NCI-H345 (cell line): ENCODE measurements around the gene FBXW12.
"Not testable (repeated sequence)": the region's sequence is repeated elsewhere in the genome, so short reads cannot be mapped to it uniquely, and the experiment has no call there.

ENCODE experiments used
- DNase-seq: peaks from one replicate; lab custom pipeline; 2025; lab: John Stamatoyannopoulos, UW

FBXW12 gene

DNA sequence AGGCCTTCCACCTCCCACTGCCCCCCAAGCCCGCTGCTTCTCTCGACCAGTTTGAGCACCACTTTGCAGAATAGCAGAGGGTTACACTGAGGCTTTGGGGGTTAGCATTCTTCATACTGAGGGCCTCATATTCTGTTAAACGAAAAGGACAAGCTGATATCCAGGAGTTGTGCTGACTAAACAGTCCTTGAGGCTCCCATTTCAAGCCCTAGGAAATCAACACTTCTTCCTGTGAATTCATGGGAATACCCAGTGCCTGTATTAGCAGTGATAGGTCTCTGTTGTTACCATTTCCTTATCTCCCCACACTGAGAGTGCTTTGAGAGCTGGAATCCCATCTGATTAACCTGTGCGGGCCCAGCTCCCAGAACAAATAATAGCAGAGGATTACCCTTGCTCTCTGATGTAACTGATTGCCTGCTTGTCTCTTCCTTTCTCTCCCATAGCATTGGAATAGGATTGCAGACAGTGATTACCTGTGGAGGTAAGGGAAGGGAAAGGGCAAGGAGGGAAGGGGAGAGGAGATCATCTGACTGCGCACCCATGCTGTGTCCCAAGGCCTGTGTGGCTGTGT lies 930 bp downstream of the FBXW12 start:
- no peak for DNase-seq

DNA sequence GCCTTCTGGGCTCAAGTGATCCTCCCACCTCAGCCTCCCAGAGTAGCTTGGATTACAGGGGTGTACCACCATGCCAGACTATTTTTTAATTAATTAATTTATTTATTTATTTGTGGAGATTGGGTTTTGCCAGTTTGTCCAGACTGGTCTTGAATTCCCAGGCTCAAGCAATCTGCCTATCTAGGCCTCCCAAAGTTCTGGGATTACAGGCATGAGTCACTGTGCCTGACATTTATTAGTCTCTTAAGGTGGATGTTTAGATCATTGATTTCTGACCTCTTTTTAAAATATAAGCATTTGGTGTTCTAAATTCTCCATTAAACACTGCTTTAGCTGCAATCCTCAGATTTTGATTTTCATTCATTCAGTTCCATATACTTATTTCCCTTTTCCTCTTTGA lies 15.6 kb downstream of the FBXW12 start:
- DNase-seq = no peak

DNA sequence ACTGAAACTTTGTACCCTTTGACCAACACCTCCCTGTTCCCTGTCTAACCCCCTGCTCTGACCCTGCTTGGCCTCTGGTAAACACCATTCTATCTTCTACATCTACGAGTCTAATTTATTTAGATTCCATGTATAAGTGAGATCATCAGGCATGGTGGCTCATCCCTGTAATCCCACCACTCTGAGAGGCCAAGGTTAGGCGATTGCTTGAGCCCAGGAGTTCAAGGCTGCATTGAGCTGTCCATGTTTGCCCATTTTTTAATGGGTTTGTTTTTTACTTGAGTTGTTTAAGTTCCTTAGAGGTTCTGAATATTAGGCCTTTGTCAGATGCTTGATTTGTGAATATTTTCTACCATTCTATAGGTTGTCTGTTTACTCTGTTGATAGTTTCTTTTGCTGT lies 16.9 kb downstream of the FBXW12 start:
- no peak for DNase-seq

DNA sequence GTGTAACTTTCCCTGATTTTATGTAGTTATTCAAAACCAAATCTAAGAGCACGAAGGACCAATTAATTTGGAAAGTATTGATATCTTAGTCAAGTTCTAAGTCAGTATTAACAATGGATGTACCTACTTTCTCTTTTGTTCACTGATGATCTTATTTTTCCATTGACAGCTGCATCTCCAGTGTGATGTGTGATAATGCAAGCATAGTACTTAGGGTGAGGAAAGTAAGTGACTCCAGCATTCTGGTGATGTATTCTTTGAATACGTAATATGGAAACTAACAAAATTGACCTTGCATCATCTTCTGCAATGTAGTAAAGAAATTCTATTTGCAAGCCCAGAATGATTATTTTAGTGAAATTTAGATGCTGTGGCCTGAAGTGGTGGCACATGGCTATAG lies 22.4 kb downstream of the FBXW12 start:
- no peak for DNase-seq

DNA sequence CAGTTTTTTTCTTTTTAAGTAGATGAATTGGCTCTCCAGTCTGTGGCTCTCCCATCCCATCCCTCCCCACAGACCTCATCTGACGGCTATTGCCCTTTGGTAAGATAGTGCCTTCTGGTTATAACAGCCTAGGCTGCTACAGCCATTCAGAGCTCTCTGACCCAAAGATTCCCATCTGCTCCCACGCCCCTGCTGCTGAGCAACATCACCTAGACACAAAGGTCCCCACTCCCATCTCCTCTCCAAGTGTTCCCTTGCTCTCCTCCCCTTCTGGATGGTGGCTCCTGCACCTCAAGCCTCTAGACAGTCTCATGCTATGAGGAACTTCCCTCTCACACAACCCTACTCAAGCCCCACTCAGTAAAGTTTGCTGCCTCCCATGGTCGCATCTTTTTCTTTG lies 23.7 kb downstream of the FBXW12 start:
- no peak for DNase-seq

DNA sequence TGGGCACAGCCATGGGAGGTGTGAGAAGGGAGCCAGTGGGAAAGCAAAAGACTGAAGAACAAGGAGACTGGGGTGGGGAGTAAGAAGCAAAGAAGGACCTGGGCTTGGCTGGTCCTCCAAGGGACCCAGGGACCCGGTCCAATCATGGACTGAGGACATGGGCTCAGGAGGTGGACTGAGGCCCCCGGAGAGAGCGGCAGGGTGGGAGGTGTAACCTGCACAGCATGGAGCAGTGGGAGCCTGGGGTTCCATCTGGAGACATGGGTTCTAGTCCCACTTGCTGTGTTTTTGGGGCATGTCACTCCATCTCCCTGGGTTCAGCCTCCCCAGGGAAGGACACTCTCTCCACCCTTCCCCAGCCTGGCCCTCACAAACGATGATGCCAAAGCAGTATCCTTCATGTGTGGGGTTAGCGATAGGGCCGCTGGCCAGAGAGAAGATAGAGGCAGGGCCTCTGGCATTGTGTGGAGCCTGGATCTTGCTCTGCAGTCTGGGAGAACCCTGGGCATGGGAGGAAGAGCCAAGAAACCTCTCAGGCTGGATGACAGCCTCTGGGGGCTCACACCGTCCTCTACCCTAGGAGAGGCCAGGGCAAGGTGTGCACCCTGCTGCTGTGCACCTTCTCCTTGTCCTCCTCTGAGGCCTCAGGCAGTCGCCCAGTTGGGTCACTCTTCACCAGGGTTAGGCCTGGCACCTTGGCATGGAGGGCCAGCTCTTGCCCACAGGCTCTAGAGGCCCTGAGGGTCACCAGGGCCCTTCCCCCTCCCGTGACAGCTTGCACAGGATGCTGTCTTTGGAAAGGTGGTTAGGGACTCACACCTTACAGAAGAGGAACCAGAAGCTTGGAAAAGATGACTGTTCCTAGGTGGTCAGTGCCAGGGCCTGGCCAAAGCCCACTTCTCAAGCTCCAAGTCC lies 26.0 kb downstream of the FBXW12 start:
- DNase-seq = no peak

GRCh38 chr3:48398701-48399386 lies 26.8 kb downstream of the FBXW12 start:
- no peak for DNase-seq

DNA sequence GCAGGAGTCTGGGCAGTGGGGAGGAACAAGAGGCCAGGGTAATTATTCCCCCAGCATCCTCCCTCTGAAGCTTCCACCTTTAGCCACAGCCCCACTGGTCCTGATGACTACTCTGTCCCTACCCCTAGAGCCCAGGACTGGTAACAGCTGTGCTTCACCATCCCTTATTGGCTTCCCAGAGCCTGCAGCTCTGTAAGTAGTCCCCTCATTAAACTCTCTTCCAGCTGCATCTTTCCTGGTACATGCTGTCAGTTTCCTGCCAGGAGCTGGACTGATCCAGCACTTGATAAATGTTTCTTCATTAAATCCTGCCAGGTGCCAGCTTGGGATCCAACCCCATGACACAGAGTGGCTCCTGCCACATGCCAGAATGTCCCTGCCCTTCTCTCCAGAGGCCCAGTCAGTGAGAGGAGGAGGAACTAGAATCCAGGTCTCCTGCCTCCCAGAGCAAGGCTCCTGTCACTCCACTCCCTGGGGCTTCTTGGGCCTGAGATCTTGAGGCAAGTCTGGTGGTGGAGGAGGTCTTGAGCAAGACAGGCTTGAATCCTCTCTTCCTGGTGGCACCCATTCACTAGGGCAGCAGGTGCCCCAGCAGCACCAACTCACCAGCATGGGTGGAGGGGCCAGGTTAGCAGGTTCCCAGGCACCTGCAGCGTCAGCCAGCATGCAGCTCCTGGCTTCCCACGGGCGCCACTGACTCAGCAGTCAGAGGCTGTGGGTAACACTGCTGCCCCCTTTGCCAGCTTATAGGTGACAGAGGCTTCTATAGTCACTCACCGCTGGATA lies 27.6 kb downstream of the FBXW12 start:
- DNase-seq = peak; percentile 11

DNA sequence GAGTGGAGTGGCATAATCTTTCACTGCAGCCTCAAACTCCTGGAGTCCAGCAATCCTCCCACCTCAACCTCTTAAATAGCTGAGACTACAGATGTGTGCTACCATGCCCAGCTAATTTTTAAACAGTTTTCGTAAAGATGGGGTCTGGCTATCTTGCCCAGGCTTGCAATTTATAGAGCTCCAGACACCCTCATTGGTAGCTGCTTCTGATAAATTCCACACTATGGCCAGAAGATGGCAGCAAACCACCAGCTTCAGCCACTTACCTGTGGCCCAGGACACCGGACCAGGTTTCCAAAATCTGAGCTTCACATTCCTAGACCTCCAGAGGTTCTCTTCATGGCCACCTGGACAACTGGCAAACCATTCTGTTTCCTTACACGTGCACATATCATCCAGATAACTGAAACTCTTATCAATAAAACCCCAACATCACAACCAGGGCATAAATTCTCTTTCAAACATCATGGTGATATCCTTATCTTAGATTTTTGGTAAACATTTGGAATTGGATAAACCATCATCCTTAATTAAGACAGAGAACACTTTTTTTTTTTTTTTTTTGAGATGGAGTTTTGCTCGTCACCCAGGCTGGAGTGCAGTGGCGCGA lies 28.9 kb downstream of the FBXW12 start:
- peak; percentile 34 for DNase-seq

GRCh38 chr3:48401434-48401901 lies 29.4 kb downstream of the FBXW12 start:
- not testable (repeated sequence) for DNase-seq

DNA sequence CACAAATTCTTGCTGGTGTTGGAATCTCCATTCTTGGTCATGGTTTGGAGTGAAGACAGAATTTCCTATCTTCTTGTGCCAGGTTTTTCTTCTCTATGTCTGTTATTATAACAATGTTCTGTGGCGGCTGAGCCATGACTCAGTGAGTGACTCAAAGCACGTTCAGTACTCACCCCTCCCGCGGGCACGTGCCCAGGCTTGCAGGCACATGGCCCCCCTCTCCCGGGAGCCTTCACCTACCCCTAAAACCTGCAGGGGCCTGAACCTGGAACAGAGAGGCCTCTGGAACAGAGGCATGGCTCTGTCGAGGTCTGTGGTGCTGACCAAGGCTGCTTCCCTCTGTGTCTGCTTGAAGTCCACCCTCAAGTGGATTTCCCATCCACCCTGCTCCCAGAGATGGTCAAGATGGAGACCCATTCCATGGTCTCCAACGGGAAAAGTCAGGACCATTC lies 30.3 kb downstream of the FBXW12 start:
- no peak for DNase-seq

- DNase-seq = no peak
Measured at GRCh38 chr3:48402907-48403306, 30.9 kb downstream of the FBXW12 start.

DNA sequence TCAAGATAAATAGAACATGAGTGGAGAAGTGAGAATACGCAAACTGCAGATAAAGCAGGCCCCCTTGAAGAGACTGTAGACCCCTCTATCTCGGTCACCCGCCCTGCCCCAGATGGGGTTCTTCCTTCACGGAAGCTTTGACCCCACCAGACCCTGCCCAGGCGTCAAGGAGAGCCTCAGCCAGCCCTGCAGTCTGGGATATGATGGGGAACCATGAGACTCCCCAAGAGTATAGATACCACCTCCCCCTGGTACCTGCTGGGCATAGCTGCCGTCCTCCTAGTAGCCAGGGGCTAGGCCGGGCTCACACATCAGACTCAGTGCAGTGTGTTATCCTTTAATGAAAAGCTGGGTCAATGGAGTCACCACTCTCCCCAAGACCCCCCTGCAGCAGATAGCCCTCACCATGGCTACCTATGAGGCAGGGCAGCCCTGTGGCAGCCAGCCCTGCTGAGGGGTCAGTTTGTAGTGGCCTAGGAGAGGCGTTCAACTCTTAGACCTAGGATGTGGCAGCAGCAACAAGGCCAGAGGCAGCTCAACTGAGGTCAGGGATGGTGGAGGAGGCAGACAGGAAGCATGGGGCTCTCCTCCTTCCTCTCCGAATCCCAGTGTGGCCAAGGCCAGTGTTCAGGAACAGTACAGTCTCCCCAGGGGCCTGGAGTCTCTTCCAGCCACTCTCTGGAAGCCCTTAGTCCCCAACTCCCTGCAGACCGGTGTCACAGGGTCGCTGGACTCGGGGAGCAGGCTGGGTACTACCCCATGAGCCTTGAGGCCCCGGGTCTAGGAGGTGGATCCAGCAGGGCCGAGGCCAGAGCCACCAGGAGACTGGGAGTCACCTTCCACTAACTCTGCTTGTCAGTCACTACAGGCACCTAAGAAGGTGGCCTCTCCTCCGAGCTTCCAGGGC lies 31.8 kb downstream of the FBXW12 start:
- DNase-seq = no peak

DNA sequence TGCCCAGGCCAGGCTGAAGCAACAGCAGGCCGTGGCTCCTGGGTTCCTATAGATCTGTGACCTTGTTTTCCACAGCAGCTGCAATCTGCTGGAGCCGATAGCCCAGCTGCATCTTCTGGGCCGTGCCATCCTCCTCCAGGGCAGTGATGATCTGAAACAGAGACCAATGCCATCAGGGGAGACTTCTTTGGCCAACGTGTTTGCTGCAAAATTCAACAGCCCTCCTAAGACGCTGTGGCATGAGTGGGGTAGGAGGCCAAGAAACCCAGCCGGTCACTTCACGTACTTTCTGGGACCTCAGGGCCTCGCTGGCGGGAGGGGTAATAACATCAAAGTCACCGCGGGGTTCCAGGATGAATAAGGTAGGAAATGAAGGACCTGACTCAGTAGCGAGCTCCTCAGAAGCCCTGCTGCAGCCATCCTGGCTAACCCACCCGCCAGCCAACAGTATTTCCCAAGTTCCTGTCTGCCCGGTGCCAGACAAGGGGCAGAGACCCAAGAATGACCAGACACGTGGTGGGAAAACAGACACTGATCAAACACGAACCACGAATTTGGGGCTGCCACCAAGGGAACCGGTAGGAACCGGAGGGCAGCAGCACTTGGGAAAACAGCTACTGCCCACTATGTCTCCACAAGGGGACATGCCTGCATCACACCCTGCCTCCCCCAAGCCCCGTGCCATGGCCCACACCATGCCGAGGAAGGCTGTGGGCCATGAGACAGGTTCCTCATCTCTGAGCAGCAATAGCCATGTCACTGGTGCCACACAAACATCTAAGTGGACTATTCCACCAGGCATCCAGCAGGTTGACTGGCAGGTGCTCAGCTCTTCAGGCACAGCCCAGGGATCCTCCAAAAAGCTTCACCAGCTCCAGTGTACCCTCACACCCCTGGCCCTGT lies 32.7 kb downstream of the FBXW12 start:
- no peak for DNase-seq

DNA sequence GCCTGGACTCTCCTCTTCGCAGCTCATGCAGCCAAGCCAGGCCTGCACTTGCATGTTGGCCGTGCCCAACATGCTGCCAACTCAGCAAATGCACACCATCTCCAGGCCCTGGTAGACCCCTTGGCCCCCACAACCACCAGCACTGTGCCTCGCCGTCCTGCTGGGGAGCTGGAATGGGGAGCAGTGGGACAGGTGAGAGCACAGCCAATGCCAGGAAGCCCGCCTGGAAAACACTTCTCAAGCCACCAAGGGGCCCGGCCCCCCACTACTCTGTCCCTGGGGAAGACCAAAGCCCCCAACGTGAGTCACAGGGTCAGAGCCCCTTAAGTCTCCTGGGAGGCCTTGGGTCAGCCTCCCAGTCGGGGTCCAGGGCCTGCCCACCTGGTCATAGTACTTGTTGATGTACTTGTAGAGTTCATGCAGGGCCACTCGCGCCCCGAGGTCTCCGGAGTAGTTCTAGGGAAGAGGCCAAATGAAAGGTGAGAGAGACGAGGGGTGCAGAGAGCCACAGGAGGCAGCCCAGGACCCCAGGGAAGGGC lies 33.4 kb downstream of the FBXW12 start:
- DNase-seq = no peak

- no peak for DNase-seq
Measured at GRCh38 chr3:48405971-48406370, 34.0 kb downstream of the FBXW12 start.

GRCh38 chr3:48406443-48407431 lies 34.7 kb downstream of the FBXW12 start:
- DNase-seq = no peak

DNA sequence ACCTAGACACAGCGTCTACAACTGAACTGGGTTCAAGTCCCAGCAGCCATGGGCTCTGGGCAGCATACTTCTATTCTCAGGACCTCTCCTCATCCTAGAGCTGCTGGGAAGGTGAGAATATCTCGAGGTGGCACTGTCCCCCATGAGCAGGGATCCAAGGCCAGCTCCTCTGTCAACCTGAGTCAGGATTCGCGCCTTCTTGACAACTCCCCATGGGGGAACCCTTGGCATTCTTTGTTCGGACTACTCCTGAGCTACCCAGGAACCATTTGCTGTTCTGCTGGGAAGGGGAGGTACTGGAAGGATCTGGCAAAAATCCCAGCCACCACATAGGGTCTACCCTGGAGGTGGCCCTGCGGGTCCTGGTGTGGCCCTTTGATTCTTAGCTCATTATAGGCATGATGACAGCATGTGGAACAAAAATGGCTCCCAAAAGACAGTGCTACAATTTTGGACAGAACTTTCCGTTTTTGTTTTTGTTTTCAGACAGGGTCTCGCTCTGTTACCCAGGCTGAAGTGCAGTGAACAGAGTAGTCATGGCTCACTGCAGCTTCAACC lies 35.6 kb downstream of the FBXW12 start:
- DNase-seq = no peak
